GM12875 (cell line): ENCODE measurements around the gene NUDCD3.

ENCODE experiments used
- H3K4me3 ChIP-seq: one replicate; pipeline ENCODE4 v1.5.1; 2011; ENCODE audit warnings: low read depth, low read length, control low read depth
- TF ChIP-seq, protein P1 (sequence below): IDR thresholded peaks from 2 replicates; pipeline ENCODE4 v1.5.1; 2011; ENCODE audit warnings: low read depth, mild to moderate bottlenecking, control low read depth, inconsistent platforms, low read length, moderate library complexity, borderline replicate concordance; ENCODE audit not compliant: insufficient read depth

The NUDCD3 gene

DNA sequence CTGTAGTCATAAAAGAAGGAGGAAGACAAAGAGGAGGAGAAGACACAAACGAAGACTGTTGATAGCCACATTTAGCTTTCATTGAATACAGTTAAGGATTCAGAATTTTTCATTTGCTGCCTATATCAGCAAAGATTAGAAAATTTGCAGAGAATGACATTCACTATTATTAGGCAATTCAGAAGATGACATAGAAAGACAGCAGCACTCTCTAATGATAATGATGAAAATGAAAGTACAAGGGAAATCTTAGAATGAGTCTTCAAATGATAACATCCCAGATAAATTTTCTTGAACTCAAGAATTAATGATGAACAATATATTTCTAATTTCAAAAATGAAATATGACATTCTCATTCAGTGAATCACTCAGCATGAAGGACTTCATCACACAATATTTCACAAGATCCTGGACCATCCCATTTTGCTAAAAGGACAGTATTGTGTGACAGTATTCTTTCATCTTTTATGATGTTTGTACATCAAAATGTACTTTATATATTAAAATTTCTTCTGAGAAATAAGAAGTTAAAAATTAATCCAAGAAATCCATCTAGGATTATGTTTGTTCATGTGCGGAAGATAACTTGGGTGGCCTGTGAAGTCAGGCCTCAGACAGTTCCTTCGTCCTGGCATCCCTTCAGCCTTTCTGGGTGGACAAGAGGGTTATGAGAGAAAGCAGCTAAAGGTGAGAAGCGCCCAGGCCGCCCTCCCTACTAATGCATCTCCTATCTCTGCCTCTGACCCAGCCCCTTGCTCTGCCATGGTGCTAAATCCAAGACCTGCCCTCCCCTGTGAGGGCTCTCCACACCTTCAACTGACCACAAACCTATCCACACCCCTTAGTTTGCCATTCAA, 117.7 kb downstream of the NUDCD3 start:
- TF ChIP-seq, protein P1, sequence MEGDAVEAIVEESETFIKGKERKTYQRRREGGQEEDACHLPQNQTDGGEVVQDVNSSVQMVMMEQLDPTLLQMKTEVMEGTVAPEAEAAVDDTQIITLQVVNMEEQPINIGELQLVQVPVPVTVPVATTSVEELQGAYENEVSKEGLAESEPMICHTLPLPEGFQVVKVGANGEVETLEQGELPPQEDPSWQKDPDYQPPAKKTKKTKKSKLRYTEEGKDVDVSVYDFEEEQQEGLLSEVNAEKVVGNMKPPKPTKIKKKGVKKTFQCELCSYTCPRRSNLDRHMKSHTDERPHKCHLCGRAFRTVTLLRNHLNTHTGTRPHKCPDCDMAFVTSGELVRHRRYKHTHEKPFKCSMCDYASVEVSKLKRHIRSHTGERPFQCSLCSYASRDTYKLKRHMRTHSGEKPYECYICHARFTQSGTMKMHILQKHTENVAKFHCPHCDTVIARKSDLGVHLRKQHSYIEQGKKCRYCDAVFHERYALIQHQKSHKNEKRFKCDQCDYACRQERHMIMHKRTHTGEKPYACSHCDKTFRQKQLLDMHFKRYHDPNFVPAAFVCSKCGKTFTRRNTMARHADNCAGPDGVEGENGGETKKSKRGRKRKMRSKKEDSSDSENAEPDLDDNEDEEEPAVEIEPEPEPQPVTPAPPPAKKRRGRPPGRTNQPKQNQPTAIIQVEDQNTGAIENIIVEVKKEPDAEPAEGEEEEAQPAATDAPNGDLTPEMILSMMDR: no peak
- H3K4me3 ChIP-seq: no peak overlapping the region

DNA sequence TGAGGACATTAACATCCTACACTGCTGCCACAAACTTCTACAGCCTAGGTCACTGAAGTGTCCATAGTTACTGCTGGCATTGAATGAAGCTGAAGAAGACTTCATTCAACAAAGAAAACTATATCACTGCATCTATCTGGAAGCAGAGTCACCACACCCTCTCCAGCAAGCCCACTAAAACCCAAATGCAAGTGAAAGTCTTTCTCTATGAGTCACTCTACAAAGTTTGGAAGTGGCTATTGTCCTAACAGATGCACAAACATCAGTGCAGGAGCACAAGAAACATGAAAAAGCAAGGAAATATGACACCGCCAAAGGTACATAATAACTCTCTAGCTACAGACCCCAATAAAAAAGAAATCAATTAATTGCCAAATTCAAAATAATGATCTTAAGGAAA, 121.6 kb downstream of the NUDCD3 start:
- no peak overlapping the region for H3K4me3 ChIP-seq
- TF ChIP-seq, protein P1: no peak

DNA sequence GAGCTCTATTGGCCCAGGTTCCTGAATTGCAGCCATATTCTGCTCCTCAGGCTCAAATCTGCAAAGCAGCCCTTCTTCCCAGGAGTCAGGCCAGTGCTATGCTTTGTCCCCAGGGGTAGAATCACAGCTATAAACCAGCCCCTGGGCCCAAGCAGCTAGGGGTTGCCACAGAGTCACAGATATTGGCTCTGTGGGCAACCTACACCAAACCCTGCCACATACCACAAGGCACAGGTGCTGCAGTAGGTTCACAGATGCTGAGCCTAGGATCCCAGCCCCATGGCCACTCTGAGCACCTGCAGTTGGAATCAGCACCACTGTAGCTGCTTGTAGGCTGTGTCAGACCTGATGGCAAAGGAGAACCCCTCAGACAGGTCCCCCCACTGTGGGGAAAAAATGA, 122.0 kb downstream of the NUDCD3 start:
- no peak overlapping the region for H3K4me3 ChIP-seq
- TF ChIP-seq, protein P1: no peak

DNA sequence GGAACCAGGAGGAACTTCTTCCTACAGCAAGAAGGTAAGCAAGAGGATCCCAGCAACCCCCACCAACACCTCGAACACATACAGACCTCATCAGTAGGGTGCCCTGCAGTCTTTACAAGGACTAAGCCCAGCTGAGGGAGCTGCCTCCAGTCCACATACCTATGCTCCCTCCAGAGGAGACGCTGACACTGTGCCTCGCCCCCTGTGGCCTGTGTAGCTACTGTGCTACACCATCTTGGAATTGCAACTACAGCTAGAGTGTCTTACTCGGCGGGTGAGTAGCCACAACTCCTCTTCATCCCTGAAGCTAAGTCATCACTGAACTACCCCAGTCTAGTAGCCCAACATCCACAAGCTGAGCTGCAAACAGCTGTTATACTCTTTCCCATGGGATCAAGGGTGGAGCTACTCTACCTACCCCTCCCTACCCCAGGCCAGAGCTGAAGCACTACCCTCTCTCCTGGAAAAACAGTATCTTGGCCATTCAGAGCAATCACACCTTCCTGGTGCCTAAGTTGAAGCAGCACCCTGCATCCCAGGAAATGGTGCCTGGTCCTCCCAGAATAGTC, 122.9 kb downstream of the NUDCD3 start:
- TF ChIP-seq, protein P1: no peak

DNA sequence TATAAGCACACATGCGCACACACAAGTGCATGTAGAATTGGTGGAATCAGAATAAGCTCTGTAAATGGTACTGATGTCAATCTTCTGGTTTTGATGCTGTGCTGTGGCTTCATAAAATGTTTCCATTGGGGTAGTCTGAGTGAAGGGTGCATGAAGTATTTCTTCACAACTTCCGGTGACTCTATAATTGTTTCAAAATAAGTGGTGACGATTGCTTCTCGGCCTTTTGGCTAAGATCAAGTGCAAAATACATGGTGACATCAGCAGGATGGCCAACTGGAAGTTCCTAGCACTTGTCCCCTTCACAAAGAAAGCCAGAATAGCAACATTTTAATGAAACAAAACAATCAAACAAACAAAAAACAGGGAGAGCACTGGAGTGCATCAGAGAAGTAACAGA, 123.5 kb downstream of the NUDCD3 start:
- TF ChIP-seq, protein P1: no peak
- H3K4me3 ChIP-seq: no peak overlapping the region

More for the DNA sequence above, 122.9 kb downstream of the NUDCD3 start:
- no peak overlapping the region for H3K4me3 ChIP-seq

DNA sequence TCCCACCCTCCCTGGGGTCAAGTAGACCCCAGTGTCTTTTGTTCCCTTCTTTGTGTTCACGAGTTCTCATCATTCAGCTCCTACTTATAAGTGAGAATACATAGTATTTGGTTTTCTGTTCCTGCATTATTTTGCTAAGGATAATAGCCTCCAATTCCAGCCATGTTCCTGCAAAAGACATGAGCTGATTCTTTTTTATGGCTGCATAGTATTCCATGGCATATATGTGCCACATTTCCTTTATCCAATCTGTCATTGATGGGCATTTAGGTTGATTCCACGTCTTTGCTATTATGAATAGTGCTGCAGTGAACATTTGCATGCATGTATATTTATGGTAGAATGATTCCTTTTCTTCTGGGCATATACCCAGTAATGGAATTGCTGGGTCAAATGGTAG, 136.8 kb downstream of the NUDCD3 start:
- TF ChIP-seq, protein P1: no peak
- no peak overlapping the region for H3K4me3 ChIP-seq
